GM18507 (cell line): ENCODE measurements around the gene YTHDF1.

Source experiments
- DNase-seq: peaks from one replicate; pipeline ENCODE4 v3.0.0; 2011; ENCODE audit warnings: low read depth; ENCODE audit not compliant: insufficient read length; ENCODE audit errors: extremely low spot score
- FAIRE-seq: peaks from 2 replicates; lab custom pipeline; 2011; peaks lifted over from hg19 to GRCh38; lab: Jason Lieb, UNC

YTHDF1 gene

GRCh38 chr20:63177785-63178445, 38.0 kb downstream of the YTHDF1 start:
- no peak for FAIRE-seq
- no peak for DNase-seq

GRCh38 chr20:63177134-63177784, 38.7 kb downstream of the YTHDF1 start:
- DNase-seq (no peak), FAIRE-seq (no peak)

- FAIRE-seq: no peak
Measured at GRCh38 chr20:63176427-63177133, 39.4 kb downstream of the YTHDF1 start.

DNA sequence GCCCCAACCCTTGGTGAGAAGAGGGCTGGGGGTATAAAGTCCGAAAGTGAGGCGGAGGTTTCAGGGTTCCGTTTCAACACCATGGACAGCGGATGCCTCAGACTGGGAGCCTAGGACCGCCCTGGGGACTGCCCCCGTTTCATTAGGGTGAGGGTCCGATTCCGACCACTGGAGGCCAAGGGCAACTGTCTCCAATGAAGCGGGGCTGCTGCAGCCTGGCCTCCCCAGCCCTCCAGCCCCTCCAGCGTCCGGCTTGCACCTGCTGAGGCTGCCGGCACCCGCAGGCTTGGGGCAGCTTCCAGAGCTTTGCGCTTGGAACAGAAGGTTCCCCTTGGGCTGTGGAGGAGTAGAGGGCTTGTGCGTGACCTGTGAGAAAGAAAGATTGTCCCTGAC, 39.9 kb downstream of the YTHDF1 start:
- no peak for DNase-seq
- FAIRE-seq: no peak

More at GRCh38 chr20:63176427-63177133, 39.4 kb downstream of the YTHDF1 start:
- no peak for DNase-seq

DNA sequence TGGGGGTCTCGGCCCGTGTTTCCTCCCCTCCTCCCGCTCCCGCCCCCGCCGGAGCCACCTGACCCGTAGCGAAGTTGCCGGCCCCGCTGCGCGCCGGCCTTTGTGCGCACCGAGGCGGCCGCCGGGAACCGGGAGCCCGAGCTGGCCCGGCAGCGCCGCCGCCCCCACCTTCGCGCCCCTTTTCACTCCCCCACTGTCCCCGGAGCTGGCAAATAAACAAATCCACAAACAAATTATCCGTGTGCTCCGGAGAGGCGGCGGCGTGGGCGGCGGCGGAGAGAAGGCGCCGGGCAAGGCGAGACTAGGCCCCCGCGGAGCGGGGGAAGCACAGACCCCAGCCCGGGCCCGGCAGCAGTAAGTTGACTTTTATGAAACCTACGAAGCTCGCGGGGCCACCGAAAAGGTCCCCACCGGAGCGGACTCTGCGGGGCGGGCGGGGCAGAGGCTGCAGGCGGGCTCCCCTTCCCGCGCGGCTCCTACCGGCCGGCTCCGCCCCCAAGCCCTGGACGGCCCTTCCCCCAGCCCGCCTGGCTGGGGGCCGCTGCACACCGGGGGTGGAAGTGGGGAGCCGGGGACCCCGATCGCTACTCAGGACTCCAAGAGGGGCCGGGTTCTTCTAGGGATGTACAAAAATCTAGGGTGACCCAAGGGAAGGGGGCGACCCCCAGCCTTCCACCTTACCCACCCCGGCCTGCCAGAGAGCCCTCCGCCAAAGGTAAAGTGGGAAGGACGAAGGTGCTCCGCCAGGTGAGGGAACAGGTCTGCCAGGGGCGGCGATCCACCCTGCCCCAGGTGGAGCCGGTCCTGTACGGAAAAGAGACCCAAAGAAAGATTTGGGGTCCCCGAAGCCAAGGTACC, 40.7 kb downstream of the YTHDF1 start:
- FAIRE-seq (no peak), DNase-seq (no peak)

DNA sequence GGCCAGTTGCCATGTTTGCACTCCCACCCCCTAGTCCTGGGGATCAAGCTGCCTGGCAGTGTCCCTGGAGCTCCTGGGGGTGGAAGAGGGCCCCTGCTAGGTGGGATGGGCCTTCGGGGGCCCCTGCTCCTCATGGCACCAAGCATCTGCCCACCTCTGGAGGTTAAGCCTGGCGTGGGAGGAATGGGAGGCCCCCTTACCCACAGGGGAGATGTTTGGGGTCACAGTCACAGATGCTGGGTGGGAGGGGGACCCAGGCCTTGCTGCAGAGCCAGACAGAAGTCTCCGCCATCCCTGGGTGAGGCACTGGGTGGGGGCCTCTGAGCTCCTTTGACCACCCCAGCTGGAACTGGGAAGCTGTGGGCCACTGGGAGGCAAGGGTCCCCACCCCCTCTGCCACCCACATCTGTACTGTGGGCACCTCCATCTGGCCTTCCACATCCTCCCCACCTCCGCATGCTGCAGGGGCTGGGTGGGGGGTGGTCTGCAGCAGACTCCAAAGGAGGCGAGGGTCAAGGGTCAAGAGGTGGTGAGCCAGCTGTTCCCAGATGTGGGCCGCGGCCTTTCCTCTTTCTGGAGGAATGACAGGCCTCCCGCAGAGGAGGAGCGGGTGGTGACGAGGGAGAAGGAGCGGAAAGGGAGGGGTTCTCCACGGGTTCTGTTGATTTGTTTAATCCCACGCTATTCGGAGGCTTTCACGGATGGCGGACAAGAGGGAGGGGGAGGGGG, 41.5 kb downstream of the YTHDF1 start:
- no peak for DNase-seq
- FAIRE-seq: no peak

GRCh38 chr20:63173552-63174191, 42.3 kb downstream of the YTHDF1 start:
- FAIRE-seq: no peak
- DNase-seq: no peak

DNA sequence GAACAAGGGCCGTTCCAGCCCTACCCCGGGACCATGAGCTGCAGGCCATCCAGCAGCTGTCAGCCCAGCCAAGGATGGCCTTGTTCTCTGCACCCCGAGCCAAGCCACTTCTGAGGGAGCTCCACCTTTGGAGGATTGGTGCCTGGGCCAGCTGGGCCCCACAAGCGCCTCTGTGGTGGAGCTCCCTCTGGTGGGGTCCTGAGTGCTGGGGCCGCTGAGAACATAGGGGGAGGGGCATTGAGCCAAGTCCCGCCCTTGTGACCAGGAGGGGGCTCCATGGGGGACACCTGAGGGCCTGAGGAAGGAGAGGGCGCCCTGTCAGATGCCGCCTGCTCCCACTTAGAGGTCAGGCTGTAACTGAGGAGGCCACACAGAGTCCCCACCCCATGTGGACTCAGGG, 43.2 kb downstream of the YTHDF1 start:
- FAIRE-seq (no peak), DNase-seq (no peak)

GRCh38 chr20:63171991-63172390, 43.9 kb downstream of the YTHDF1 start:
- FAIRE-seq (no peak), DNase-seq (no peak)

DNA sequence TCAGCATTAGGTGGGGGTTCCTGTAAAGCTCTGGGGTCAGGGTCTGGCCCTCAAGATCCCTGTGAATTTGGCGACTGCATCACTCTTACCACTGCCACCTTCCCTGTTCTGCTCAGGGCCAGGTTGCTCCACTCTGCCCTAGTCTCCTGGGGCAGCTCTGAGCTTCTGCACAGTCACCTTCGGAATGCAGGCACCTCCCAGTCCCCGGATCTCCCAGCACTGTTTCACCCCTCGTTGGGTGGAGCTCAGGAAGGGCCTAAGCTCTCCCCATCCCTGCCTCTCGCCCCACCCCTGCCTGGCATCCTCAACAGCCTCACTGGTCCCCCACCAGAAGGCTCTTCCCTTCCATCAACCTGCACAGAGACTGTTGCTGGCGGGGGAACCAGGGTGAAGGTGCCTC, 46.2 kb downstream of the YTHDF1 start:
- DNase-seq (no peak), FAIRE-seq (no peak)

GRCh38 chr20:63168861-63169260, 47.1 kb downstream of the YTHDF1 start:
- DNase-seq (no peak), FAIRE-seq (no peak)

- DNase-seq: no peak
- FAIRE-seq: no peak
Measured at GRCh38 chr20:63167918-63168520, 47.9 kb downstream of the YTHDF1 start.

- no peak for FAIRE-seq
Measured at GRCh38 chr20:63167026-63167917, 48.7 kb downstream of the YTHDF1 start.

DNA sequence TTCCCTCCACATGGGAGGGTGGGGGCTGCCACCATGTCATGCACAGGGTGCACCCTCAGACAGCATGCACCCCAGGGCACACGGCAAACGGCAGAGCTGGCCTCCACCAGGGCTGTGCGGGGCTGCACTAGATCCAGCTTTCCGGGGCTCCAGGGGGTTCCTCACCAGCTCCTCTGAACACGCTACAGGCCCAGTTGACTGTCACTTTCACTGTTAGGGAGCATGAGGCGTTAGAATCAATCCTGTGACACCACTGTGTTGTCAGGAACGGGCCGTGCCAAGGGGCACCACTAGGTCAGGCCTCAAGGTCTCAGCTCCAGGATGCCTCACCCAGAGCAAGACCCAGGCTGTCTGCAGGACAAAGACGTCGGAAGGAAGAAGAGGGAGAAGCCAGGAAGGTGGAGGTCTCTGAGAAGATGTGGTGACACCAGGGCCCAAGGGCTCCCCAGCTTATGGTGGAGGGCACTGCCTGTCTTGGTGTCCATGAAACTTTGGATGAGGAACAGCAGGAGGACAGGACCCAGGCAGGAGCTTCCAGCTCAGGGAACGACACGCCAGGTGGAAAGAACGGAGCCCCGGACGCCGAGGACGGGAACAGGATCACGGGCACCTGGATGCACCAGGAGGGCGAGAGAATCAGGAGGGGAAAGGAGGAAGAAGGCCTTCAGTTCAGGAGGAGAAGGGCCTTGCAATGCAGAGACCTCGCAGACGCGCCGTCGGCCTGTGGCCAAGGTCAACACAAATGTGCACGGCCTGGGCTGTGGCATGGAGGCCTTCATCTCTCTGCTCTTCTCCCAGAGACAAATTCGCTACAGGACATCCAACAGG, 49.5 kb downstream of the YTHDF1 start:
- DNase-seq (no peak), FAIRE-seq (no peak)

More at GRCh38 chr20:63167026-63167917, 48.7 kb downstream of the YTHDF1 start:
- no peak for DNase-seq

DNA sequence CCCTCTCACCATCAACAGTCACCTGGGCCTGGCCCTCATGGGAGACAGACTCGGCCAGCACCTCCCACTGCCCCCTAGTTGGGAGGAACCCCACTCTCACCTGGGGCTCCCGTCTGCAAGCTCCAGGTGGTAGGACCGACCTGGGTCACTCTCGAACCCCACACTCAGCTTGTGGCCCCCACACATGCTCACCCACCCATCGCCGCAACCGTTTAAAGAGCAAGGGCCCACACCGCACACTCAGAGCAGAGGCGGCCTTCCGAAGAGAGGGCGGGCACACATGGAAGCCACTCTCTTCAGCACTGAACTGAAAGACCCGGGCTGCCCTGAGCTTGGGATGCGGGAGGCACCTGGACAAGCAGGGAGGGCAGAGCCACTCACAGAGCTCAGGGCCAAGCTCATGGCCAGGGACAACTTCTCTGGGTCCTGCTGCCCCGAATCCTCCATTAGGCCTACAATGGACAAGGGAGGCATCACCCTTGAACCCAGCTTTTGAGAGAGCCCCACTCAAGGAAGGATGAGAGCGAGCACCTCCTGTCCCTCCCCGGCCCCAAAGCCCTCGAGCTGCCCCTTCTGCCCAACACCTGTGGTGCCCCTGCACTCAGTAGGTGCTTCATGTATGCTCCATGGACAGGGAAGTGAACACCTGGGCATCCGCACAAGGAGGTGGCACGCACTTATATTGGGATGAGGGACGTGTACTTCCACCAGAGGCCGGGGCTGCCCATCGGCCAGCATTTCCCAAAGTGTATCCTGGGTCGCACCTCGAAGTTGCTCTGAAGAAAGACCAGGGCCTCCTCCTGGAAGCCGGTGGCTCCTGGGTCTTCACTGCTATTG, 50.4 kb downstream of the YTHDF1 start:
- no peak for FAIRE-seq
- no peak for DNase-seq
